ENCODE results near the gene ZNF80. TPM values are rescaled to one million over a fixed set of nuclear protein-coding genes. Genes with fewer than 3 reads are reported as not detected.

Gene ZNF80
- total RNA-seq, 1 donor from 2014 or later, result 0.19 TPM

- DNase-seq, result peak; percentile 57
- intact Hi-C loops (cut with micrococcal nuclease), result loop anchor here (10.0 kb wide), 1 partner anchor 1202 kb away; a partner anchor contains a TSS
- no peak overlapping the region for H3K4me3 Mint-ChIP-seq
- no peaks in the 10 kb centered on the region for H3K27me3 Mint-ChIP-seq
- peaks cover 40% of the 10 kb centered on the region for H3K4me1 Mint-ChIP-seq
- peaks cover 7% of the 10 kb centered on the region for H3K9me3 Mint-ChIP-seq
- peaks cover 2% of the 10 kb centered on the region for H3K36me3 Mint-ChIP-seq (ENCODE audit: low read depth)
- no peak overlapping the region for H3K27ac Mint-ChIP-seq
Measured at GRCh38 chr3:114216186-114216970, 21.0 kb downstream of the ZNF80 start.

GRCh38 chr3:114214542-114215341 is 22.6 kb downstream of the ZNF80 start:
- H3K9me3 Mint-ChIP-seq, result peaks cover 7% of the 10 kb centered on the region
- H3K27me3 Mint-ChIP-seq, result no peaks in the 10 kb centered on the region
- no peak overlapping the region for H3K27ac Mint-ChIP-seq
- intact Hi-C loops (cut with micrococcal nuclease), result loop anchor here (1.0 to 10.0 kb wide), 5 partner anchors 9 to 1200 kb away; partner anchors contain the start of genes ATP6V1A, NAA50 and ZBTB20
- no peak overlapping the region for H3K4me3 Mint-ChIP-seq
- peaks cover 29% of the 10 kb centered on the region for H3K4me1 Mint-ChIP-seq
- peak; percentile 83 for DNase-seq
- peaks cover 2% of the 10 kb centered on the region for H3K36me3 Mint-ChIP-seq (ENCODE audit: low read depth)

GRCh38 chr3:114213627-114214541 is 23.5 kb downstream of the ZNF80 start:
- peaks cover 23% of the 10 kb centered on the region for H3K4me1 Mint-ChIP-seq
- no peak overlapping the region for H3K27ac Mint-ChIP-seq
- peaks cover 2% of the 10 kb centered on the region for H3K36me3 Mint-ChIP-seq (ENCODE audit: low read depth)
- peaks cover 7% of the 10 kb centered on the region for H3K9me3 Mint-ChIP-seq
- peak; percentile 89 for DNase-seq
- intact Hi-C loops (cut with micrococcal nuclease), result loop anchor here (1.0 to 10.0 kb wide), 9 partner anchors 9 to 1199 kb away; partner anchors contain the start of genes ATP6V1A, CCDC191, NAA50 and QTRT2
- no peaks in the 10 kb centered on the region for H3K27me3 Mint-ChIP-seq
- H3K4me3 Mint-ChIP-seq, result no peak overlapping the region

GRCh38 chr3:114213292-114213626 is 24.1 kb downstream of the ZNF80 start:
- Mint-ChIP-seq H3K4me1 (peaks cover 20% of the 10 kb centered on the region), H3K27ac (no peak overlapping the region), H3K4me3 (no peak overlapping the region), H3K36me3 (ENCODE audit: low read depth) (no peaks in the 10 kb centered on the region), H3K27me3 (no peaks in the 10 kb centered on the region), H3K9me3 (peaks cover 7% of the 10 kb centered on the region)
- intact Hi-C loops (cut with micrococcal nuclease), result loop anchor here (1.0 to 10.0 kb wide), 6 partner anchors 30 to 1198 kb away; partner anchors contain the start of genes ATP6V1A, CCDC191, NAA50 and QTRT2
- no peak for DNase-seq

GRCh38 chr3:114212646-114213045 is 24.7 kb downstream of the ZNF80 start:
- Mint-ChIP-seq H3K4me3 (peak overlapping the region; percentile 11), H3K27ac (no peak overlapping the region), H3K36me3 (ENCODE audit: low read depth) (no peaks in the 10 kb centered on the region)

GRCh38 chr3:114207768-114208167 is 29.6 kb downstream of the ZNF80 start:
- Mint-ChIP-seq H3K4me1 (peaks cover 9% of the 10 kb centered on the region), H3K9me3 (peaks cover 5% of the 10 kb centered on the region), H3K4me3 (no peak overlapping the region), H3K27ac (no peak overlapping the region), H3K36me3 (ENCODE audit: low read depth) (no peaks in the 10 kb centered on the region), H3K27me3 (peaks cover 2% of the 10 kb centered on the region)
- intact Hi-C loops (cut with micrococcal nuclease), result no loop called here
- peak; percentile 41 for DNase-seq

More at GRCh38 chr3:114212646-114213045, 24.7 kb downstream of the ZNF80 start:
- DNase-seq, result peak; percentile 56
- Mint-ChIP-seq H3K27me3 (no peaks in the 10 kb centered on the region), H3K4me1 (peaks cover 14% of the 10 kb centered on the region), H3K9me3 (peaks cover under 1% of the 10 kb centered on the region)
- intact Hi-C loops (cut with micrococcal nuclease), result loop anchor here (1.0 to 10.0 kb wide), 6 partner anchors 31 to 1198 kb away; partner anchors contain the start of genes ATP6V1A, CCDC191, NAA50 and QTRT2

- peak; percentile 8 for DNase-seq
- Mint-ChIP-seq H3K4me1 (peaks cover 3% of the 10 kb centered on the region), H3K9me3 (peaks cover 5% of the 10 kb centered on the region), H3K4me3 (no peak overlapping the region), H3K27ac (no peak overlapping the region), H3K36me3 (ENCODE audit: low read depth) (no peaks in the 10 kb centered on the region), H3K27me3 (peaks cover 2% of the 10 kb centered on the region)
- intact Hi-C loops (cut with micrococcal nuclease), result no loop called here
Measured at GRCh38 chr3:114206342-114206741, 31.0 kb downstream of the ZNF80 start.

GRCh38 chr3:114205541-114205940 is 31.8 kb downstream of the ZNF80 start:
- H3K4me1 Mint-ChIP-seq, result peaks cover 3% of the 10 kb centered on the region
- peak; percentile 3 for DNase-seq
- H3K36me3 Mint-ChIP-seq (ENCODE audit: low read depth), result no peaks in the 10 kb centered on the region
- intact Hi-C loops (cut with micrococcal nuclease), result no loop called here
- no peak overlapping the region for H3K27ac Mint-ChIP-seq
- no peak overlapping the region for H3K4me3 Mint-ChIP-seq
- H3K27me3 Mint-ChIP-seq, result peaks cover 2% of the 10 kb centered on the region
- H3K9me3 Mint-ChIP-seq, result peaks cover 5% of the 10 kb centered on the region

- intact Hi-C loops (cut with micrococcal nuclease), result no loop called here
- H3K27ac Mint-ChIP-seq, result no peak overlapping the region
- no peaks in the 10 kb centered on the region for H3K4me1 Mint-ChIP-seq
- no peaks in the 10 kb centered on the region for H3K9me3 Mint-ChIP-seq
- no peaks in the 10 kb centered on the region for H3K27me3 Mint-ChIP-seq
- no peak for DNase-seq
- H3K4me3 Mint-ChIP-seq, result no peak overlapping the region
- no peaks in the 10 kb centered on the region for H3K36me3 Mint-ChIP-seq (ENCODE audit: low read depth)
Measured at GRCh38 chr3:114194750-114195149, 42.6 kb downstream of the ZNF80 start.

GRCh38 chr3:114192136-114192535 is 45.2 kb downstream of the ZNF80 start:
- H3K27me3 Mint-ChIP-seq, result no peaks in the 10 kb centered on the region
- H3K4me3 Mint-ChIP-seq, result no peak overlapping the region
- no peak for DNase-seq
- intact Hi-C loops (cut with micrococcal nuclease), result no loop called here
- no peaks in the 10 kb centered on the region for H3K9me3 Mint-ChIP-seq
- no peak overlapping the region for H3K27ac Mint-ChIP-seq
- H3K4me1 Mint-ChIP-seq, result no peaks in the 10 kb centered on the region
- no peaks in the 10 kb centered on the region for H3K36me3 Mint-ChIP-seq (ENCODE audit: low read depth)

GRCh38 chr3:114186501-114186900 is 50.9 kb downstream of the ZNF80 start:
- Mint-ChIP-seq H3K9me3 (peaks cover 14% of the 10 kb centered on the region), H3K27ac (no peak overlapping the region), H3K36me3 (ENCODE audit: low read depth) (no peaks in the 10 kb centered on the region), H3K4me3 (no peak overlapping the region), H3K4me1 (no peaks in the 10 kb centered on the region), H3K27me3 (peaks cover 14% of the 10 kb centered on the region)
- no peak for DNase-seq
- intact Hi-C loops (cut with micrococcal nuclease), result no loop called here
